Upper lobe of left lung (tissue), 6 donors: ENCODE measurements around the gene ARID1B. TPM values are rescaled to one million over a fixed set of nuclear protein-coding genes. Genes with fewer than 3 reads are reported as not detected.

ENCODE experiments used
- ATAC-seq, 2 donors: fragments of 200-7000 bp; cut with Tn5 transposase; one replicate each; pipeline ENCODE4 v1.9.1; 2022; ENCODE audit warnings: mild to moderate bottlenecking in 2 of 2, moderate library complexity in 2 of 2; ENCODE audit not compliant: low FRiP score in 2 of 2
- DNase-seq, 2 donors: peaks; one replicate each; pipeline ENCODE4 v3.0.0-alpha.2; 2019 to 2020
- H3K27ac ChIP-seq, 4 donors: fragments of 200-600 bp; sonication (generic); one replicate each; pipeline ENCODE4 v1.5.1; 2016 to 2019
- H3K27me3 ChIP-seq, 4 donors: fragments of 200-600 bp; sonication (generic); one replicate each; pipeline ENCODE4 v1.5.1; 2017 to 2019
- H3K36me3 ChIP-seq, 4 donors: fragments of 200-600 bp; sonication (generic); one replicate each; pipeline ENCODE4 v1.5.1; 2016 to 2019
- H3K4me1 ChIP-seq, 4 donors: fragments of 200-600 bp; sonication (generic); one replicate each; pipeline ENCODE4 v1.5.1; 2018 to 2019
- H3K4me3 ChIP-seq, 4 donors: fragments of 200-600 bp; sonication (generic); one replicate each; pipeline ENCODE4 v1.5.1; 2017 to 2019; ENCODE audit warnings: mild to moderate bottlenecking in 2 of 4, moderate library complexity in 1 of 4
- H3K9me3 ChIP-seq, 4 donors: fragments of 200-600 bp; sonication (generic); one replicate each; pipeline ENCODE4 v1.5.1; 2018 to 2019
- EP300 ChIP-seq, 4 donors: sonication (generic); formaldehyde crosslinking; IDR thresholded peaks; one replicate each; pipeline ENCODE4 v1.5.1; 2017; ENCODE audit warnings: antibody characterized with exemption in 4 of 4, control low read depth in 2 of 4
- POLR2A ChIP-seq, 4 donors: fragments of 450-650 bp; IDR thresholded peaks; one replicate each; pipeline ENCODE4 v1.5.1; 2016 to 2017; ENCODE audit warnings: antibody characterized with exemption in 4 of 4, mild to moderate bottlenecking in 2 of 4
- POLR2AphosphoS5 ChIP-seq, 2 donors: sonication (generic); formaldehyde crosslinking; IDR thresholded peaks; one replicate each; pipeline ENCODE4 v1.5.1; 2017; ENCODE audit warnings: antibody characterized with exemption in 2 of 2
- WGBS, 2 donors: methylation state at CpG; one replicate each; pipeline ENCODE4 v1.1.5; 2017 to 2018; 5-methylcytosine and 5-hydroxymethylcytosine counted together
- total RNA-seq, 6 donors: library from RNA; depleted of rRNA in 4 of 6; stranded (reverse); fragments of >200 nt in 4 of 6; gene quantifications; one replicate each; pipeline versions ENCODE4 v1.1.0 to v1.2.1, GENCODE V29; 2016 to 2021
- TF ChIP-seq, protein P1 (sequence below), 6 experiments: fragments of 450-650 bp in 4 of 6; fragments of 200-600 bp in 2 of 6; sonication (generic) in 2 of 6; IDR thresholded peaks; one replicate each; pipeline ENCODE4 v1.5.1; 2016 to 2019; ENCODE audit warnings: antibody characterized with exemption in 6 of 6
- donor health status: DM: no; HTN: no; CAD: no; lungs with moderate emphysema.
- donor health status: DM: no; HTN: yes; CAD: no; lungs with severe emphysema.

Gene ARID1B
- total RNA-seq, 6 donors from 2014 or later = 66.4 to 168 (median 109) TPM

GRCh38 chr6:156919814-156920369 lies 142.7 kb downstream of the ARID1B start:
- no peak overlapping the region for H3K4me3 ChIP-seq
- no peaks in the 10 kb centered on the region for H3K27me3 ChIP-seq
- ATAC-seq (no peak), DNase-seq (no peak)
- no peaks in the 10 kb centered on the region for H3K9me3 ChIP-seq
- no peaks in the 10 kb centered on the region for H3K36me3 ChIP-seq
- H3K27ac ChIP-seq = no peak overlapping the region
- 87 to 94% methylated on average over 5 of the region's 5 CpGs for WGBS, 2 donors
- peaks cover 0 to 12% (median 5%) of the 10 kb centered on the region in 4 donors for H3K4me1 ChIP-seq
- no peak for TF ChIP-seq EP300 (IDR thresholded peaks at IDR 0.05)
- no peak for TF ChIP-seq POLR2AphosphoS5 (IDR thresholded peaks at IDR 0.05)

DNA sequence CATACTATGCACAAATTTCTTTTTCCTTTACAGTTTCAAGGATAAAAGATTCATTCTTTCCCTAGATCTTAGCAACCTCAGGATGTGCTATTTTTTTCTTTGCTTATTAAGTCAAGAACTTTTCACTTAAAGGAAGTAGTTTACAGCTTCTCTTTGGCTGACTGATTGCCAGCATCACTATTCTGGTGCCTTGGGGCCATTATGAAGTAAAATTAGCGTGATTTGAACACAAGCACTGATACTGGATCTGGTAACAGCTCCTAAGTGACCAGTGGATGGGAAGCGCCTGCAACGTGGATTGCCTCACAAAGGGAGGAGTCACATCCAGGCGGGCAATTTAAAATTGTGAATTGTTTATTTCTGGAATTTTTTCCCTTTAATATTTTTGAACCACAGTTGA lies 147.1 kb downstream of the ARID1B start:
- no peak overlapping the region for H3K27ac ChIP-seq
- ATAC-seq (no peak), DNase-seq (no peak)
- no peaks in the 10 kb centered on the region for H3K27me3 ChIP-seq
- H3K36me3 ChIP-seq = no peaks in the 10 kb centered on the region
- no peaks in the 10 kb centered on the region for H3K9me3 ChIP-seq
- WGBS, 2 donors = 81 to 88% methylated on average over 4 of the region's 4 CpGs
- H3K4me3 ChIP-seq = no peak overlapping the region
- no peak for TF ChIP-seq POLR2A (IDR thresholded peaks at IDR 0.05)
- no peak for TF ChIP-seq POLR2AphosphoS5 (IDR thresholded peaks at IDR 0.05)
- TF ChIP-seq, protein P1, sequence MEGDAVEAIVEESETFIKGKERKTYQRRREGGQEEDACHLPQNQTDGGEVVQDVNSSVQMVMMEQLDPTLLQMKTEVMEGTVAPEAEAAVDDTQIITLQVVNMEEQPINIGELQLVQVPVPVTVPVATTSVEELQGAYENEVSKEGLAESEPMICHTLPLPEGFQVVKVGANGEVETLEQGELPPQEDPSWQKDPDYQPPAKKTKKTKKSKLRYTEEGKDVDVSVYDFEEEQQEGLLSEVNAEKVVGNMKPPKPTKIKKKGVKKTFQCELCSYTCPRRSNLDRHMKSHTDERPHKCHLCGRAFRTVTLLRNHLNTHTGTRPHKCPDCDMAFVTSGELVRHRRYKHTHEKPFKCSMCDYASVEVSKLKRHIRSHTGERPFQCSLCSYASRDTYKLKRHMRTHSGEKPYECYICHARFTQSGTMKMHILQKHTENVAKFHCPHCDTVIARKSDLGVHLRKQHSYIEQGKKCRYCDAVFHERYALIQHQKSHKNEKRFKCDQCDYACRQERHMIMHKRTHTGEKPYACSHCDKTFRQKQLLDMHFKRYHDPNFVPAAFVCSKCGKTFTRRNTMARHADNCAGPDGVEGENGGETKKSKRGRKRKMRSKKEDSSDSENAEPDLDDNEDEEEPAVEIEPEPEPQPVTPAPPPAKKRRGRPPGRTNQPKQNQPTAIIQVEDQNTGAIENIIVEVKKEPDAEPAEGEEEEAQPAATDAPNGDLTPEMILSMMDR (IDR thresholded peaks at IDR 0.05) = no peak
- TF ChIP-seq EP300 (IDR thresholded peaks at IDR 0.05) = no peak
- H3K4me1 ChIP-seq = peaks cover 8 to 15% (median 13%) of the 10 kb centered on the region in 4 donors

- ATAC-seq (no peak), DNase-seq (no peak)
- Histone ChIP-seq H3K4me1 (peaks cover 8 to 15% (median 13%) of the 10 kb centered on the region in 4 donors), H3K27ac (no peak overlapping the region), H3K27me3 (no peaks in the 10 kb centered on the region), H3K4me3 (no peak overlapping the region), H3K9me3 (no peaks in the 10 kb centered on the region), H3K36me3 (no peaks in the 10 kb centered on the region)
- 93 to 95% methylated on average over 2 of the region's 2 CpGs for WGBS, 2 donors
- TF ChIP-seq POLR2AphosphoS5 (IDR thresholded peaks at IDR 0.05) (no peak), POLR2A (IDR thresholded peaks at IDR 0.05) (no peak), EP300 (IDR thresholded peaks at IDR 0.05) (no peak)
- TF ChIP-seq, protein P1 (IDR thresholded peaks at IDR 0.05) = no peak
These were observed 147.8 kb downstream of the ARID1B start for GRCh38 chr6:156925026-156925425.

DNA sequence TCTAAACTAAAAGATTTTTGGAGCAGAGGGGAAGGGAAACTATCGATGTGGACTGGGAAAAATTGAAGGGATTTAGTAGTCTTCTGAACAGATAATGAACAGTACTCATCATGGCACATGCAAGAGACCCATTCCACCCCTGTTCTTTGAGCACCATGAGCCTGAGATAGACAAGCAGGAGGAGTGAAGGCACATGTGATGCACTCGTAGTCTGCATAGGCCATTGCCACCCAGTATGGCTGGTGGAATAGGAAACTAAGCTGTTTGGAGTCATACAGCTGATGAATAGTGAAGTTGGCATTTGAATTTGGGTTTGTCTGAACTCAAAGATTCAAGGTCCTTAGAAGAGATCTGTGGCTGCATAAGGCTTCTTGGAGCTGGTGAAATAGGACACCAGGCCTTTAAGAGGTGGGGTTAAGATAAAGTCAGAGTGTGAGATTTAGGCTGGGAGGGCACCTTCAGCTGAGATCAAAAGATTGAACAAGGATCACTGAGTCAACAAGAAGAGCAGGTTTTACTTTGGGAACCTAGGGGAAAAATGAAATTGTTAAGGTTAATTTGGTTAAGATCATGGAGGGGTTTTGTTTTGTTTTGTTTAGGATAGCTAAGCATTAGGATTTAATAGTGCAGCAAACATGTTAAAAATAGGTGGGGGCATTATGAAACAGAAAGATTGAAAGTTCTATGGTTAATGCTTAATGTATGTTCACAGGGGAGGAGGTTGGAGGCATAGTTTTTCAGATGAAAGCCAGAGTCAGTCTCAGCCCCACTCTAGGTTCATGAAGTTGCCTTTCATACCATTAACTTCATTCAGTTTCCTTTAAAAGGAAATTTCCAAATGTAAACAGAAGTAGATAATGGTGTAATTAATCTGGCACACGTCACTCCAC lies 148.8 kb downstream of the ARID1B start:
- TF ChIP-seq, protein P1 (IDR thresholded peaks at IDR 0.05) = no peak
- no peak for TF ChIP-seq EP300 (IDR thresholded peaks at IDR 0.05)
- no peak for TF ChIP-seq POLR2AphosphoS5 (IDR thresholded peaks at IDR 0.05)
- no peak overlapping the region for H3K27ac ChIP-seq
- H3K27me3 ChIP-seq = no peaks in the 10 kb centered on the region
- ATAC-seq = no peak
- H3K9me3 ChIP-seq = no peaks in the 10 kb centered on the region
- no peak for DNase-seq
- H3K4me1 ChIP-seq = peaks cover 8 to 15% (median 13%) of the 10 kb centered on the region in 4 donors
- no peaks in the 10 kb centered on the region for H3K36me3 ChIP-seq
- H3K4me3 ChIP-seq = no peak overlapping the region
- WGBS, 2 donors = 72 to 78% methylated on average over 3 of the region's 3 CpGs

DNA sequence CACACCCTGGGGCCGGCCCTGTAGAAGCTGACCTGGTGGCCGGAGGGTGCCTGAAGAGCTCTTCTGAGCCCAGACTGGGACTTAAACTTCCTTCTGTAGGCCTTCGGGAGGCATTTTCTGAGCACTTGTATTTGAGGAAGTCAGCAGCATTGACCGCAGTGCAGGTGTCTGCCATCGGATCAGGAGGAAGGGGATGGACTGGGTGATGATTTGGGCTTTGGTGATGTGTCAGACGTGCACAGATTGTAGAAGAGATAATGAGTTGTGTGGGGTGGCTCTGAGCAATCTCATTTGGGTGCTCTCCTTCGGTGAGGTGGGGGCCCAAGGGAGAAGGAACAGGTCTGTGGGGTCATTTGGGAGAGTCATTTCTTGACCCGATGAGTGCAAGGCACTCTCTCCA lies 150.9 kb downstream of the ARID1B start:
- Histone ChIP-seq H3K36me3 (no peaks in the 10 kb centered on the region), H3K4me1 (peaks cover 18 to 24% (median 19%) of the 10 kb centered on the region in 4 donors), H3K9me3 (no peaks in the 10 kb centered on the region), H3K27ac (no peak overlapping the region), H3K27me3 (no peaks in the 10 kb centered on the region), H3K4me3 (no peak overlapping the region)
- 75 to 84% methylated on average over 8 of the region's 8 CpGs for WGBS, 2 donors
- TF ChIP-seq EP300 (IDR thresholded peaks at IDR 0.05) (no peak), POLR2AphosphoS5 (IDR thresholded peaks at IDR 0.05) (no peak), POLR2A (IDR thresholded peaks at IDR 0.05) (no peak)
- TF ChIP-seq, protein P1 (IDR thresholded peaks at IDR 0.05) = no peak
- DNase-seq (no peak), ATAC-seq (no peak)
